HG03442 (cell line): ENCODE data around the gene CAMK1G.
A peak's percentile ranks its signal among the peaks of the same experiment; 100 is the strongest.

Experiments used
- ATAC-seq: cut with Tn5 transposase; IDR thresholded peaks from one replicate; pipeline ENCODE4 v1.9.1; 2021; ENCODE audit warnings: mild to moderate bottlenecking, moderate library complexity; ENCODE audit not compliant: unreplicated experiment

The CAMK1G gene

GRCh38 chr1:209633335-209633997, 50.0 kb downstream of the CAMK1G start:
- ATAC-seq = no peak

- no peak for ATAC-seq
Measured at GRCh38 chr1:209634005-209634737, 50.7 kb downstream of the CAMK1G start.

- ATAC-seq = no peak
Measured at GRCh38 chr1:209635850-209636249, 52.3 kb downstream of the CAMK1G start.

GRCh38 chr1:209641832-209642172, 58.3 kb downstream of the CAMK1G start:
- ATAC-seq = no peak

GRCh38 chr1:209642816-209643215, 59.3 kb downstream of the CAMK1G start:
- ATAC-seq = no peak

GRCh38 chr1:209643285-209644020, 59.9 kb downstream of the CAMK1G start:
- no peak for ATAC-seq

GRCh38 chr1:209645574-209646452, 62.3 kb downstream of the CAMK1G start:
- ATAC-seq = no peak

- no peak for ATAC-seq
Measured at GRCh38 chr1:209646558-209646957, 63.0 kb downstream of the CAMK1G start.

GRCh38 chr1:209647156-209647555, 63.6 kb downstream of the CAMK1G start:
- ATAC-seq = no peak

- no peak for ATAC-seq
Measured at GRCh38 chr1:209648346-209648745, 64.8 kb downstream of the CAMK1G start.

- no peak for ATAC-seq
Measured at GRCh38 chr1:209648931-209649776, 65.6 kb downstream of the CAMK1G start.

- no peak for ATAC-seq
Measured at GRCh38 chr1:209650454-209650853, 66.9 kb downstream of the CAMK1G start.

GRCh38 chr1:209651138-209651587, 67.6 kb downstream of the CAMK1G start:
- peak; percentile 73 for ATAC-seq

GRCh38 chr1:209652121-209652735, 68.7 kb downstream of the CAMK1G start, which contains the start of gene LAMB3:
Gene LAMB3 (minus strand): TSS chr1:209652425. CDS start chr1:209650944, 1,481 bp downstream.
- ATAC-seq = no peak

GRCh38 chr1:209652873-209653401, 69.4 kb downstream of the CAMK1G start:
- ATAC-seq = peak; percentile 46

- ATAC-seq = no peak
Measured at GRCh38 chr1:209653915-209654351, 70.4 kb downstream of the CAMK1G start.

GRCh38 chr1:209655411-209656231, 72.1 kb downstream of the CAMK1G start:
- no peak for ATAC-seq
